Ascending aorta (tissue), 2 donors: ENCODE measurements around the gene CARD11. TPM values are rescaled to one million over a fixed set of nuclear protein-coding genes. Genes with fewer than 3 reads are reported as not detected.

ENCODE experiments used
- DNase-seq, 2 donors: peaks; one replicate each; pipeline ENCODE4 v3.0.0-alpha.2; 2019; ENCODE audit warnings: low spot score in 2 of 2
- H3K27ac ChIP-seq, 2 donors: fragments of 200-600 bp; sonication (generic); one replicate each; pipeline ENCODE4 v1.5.1; 2016 to 2017; ENCODE audit warnings: mild to moderate bottlenecking in 1 of 2
- H3K27me3 ChIP-seq: fragments of 200-600 bp; sonication (generic); one replicate; pipeline ENCODE4 v1.5.1; 2017
- H3K36me3 ChIP-seq, 2 donors: fragments of 200-600 bp; sonication (generic); one replicate each; pipeline ENCODE4 v1.5.1; 2016
- H3K4me1 ChIP-seq, 2 donors: fragments of 200-600 bp; sonication (generic); one replicate each; pipeline ENCODE4 v1.5.1; 2016 to 2017; ENCODE audit warnings: mild to moderate bottlenecking in 1 of 2
- H3K4me3 ChIP-seq, 2 donors: fragments of 200-600 bp; sonication (generic); one replicate each; pipeline ENCODE4 v1.5.1; 2016 to 2017; ENCODE audit warnings: mild to moderate bottlenecking in 1 of 2
- H3K9me3 ChIP-seq, 2 donors: fragments of 200-600 bp; sonication (generic); one replicate each; pipeline ENCODE4 v1.5.1; 2016
- CTCF ChIP-seq, 3 experiments: fragments of 200-600 bp in 2 of 3; fragments of 450-650 bp in 1 of 3; sonication (generic) in 2 of 3; IDR thresholded peaks; one replicate each; pipeline ENCODE4 v1.5.1; 2016 to 2019; ENCODE audit warnings: antibody characterized with exemption in 3 of 3, mild to moderate bottlenecking in 1 of 3, moderate library complexity in 1 of 3
- intact Hi-C: fragments of 100-400 bp; cut with DNase I; formaldehyde crosslinking; loops from one replicate; pipeline ENCODE4 v1.15.1; 2023
- total RNA-seq: library from RNA; depleted of rRNA; stranded (reverse); fragments of >200 nt; gene quantifications from one replicate; pipeline ENCODE4 v1.1.0, GENCODE V29; 2016

CARD11 gene
- total RNA-seq, 1 donor from 2014 or later = 0.64 TPM

DNA sequence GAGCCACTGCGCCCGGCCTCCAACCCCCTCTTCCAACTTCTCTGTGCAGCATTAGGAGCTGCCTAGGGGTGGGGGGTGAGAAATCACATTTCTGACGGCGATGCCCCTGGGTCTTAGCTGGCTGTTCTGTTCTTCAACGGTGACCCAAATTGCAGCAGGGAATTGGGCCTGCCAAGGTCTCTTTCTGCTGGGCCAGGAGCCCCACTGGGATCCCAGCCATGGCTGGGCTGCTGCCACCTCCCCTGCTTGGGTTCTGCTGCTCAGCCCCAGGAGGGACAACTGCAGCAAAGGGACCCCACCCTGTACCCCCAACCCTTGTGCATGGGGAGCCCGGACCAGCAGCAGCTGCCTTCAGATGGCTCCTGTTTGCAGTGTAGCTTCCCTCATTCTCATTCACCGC lies 155.9 kb downstream of the CARD11 start:
- intact Hi-C loops = loop anchor here (5.0 kb wide), 2 partner anchors 269 to 1009 kb away; no protein-coding TSS in a partner anchor
- H3K36me3 ChIP-seq = no peaks in the 10 kb centered on the region
- no peak for TF ChIP-seq CTCF (IDR thresholded peaks at IDR 0.05)
- H3K9me3 ChIP-seq = no peaks in the 10 kb centered on the region
- H3K27me3 ChIP-seq = no peaks in the 10 kb centered on the region
- H3K27ac ChIP-seq = no peak overlapping the region
- no peak for DNase-seq
- H3K4me3 ChIP-seq = no peak overlapping the region
- H3K4me1 ChIP-seq = no peaks in the 10 kb centered on the region

DNA sequence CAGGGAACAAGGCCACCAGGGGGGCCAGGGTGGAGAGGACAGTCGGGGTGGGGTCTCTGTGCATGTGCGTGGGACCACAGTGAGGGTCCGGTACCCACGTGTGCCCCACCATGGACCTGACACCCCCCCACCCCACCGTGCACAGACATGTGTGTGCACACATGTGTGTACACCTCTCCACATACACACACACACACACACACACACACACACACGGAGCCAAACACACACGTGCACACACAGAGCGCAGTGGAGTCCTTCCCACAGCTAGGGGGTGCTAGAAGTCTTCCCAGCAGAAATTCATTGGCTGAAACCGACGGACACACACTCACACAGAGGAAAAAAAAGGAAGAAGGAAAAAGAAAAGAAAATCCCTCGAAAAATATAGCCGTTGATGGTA lies 156.8 kb downstream of the CARD11 start:
- TF ChIP-seq CTCF (IDR thresholded peaks at IDR 0.05) = peak; percentile 67 to 80 (median 78)
- Histone ChIP-seq H3K27me3 (no peaks in the 10 kb centered on the region), H3K27ac (no peak overlapping the region), H3K9me3 (no peaks in the 10 kb centered on the region), H3K36me3 (no peaks in the 10 kb centered on the region), H3K4me3 (no peak overlapping the region), H3K4me1 (no peaks in the 10 kb centered on the region)
- DNase-seq = no peak
- intact Hi-C loops = loop anchor here (5.0 kb wide), 2 partner anchors 270 to 1010 kb away; no protein-coding TSS in a partner anchor

- H3K36me3 ChIP-seq = no peaks in the 10 kb centered on the region
- no peak overlapping the region for H3K27ac ChIP-seq
- intact Hi-C loops = loop anchor here (5.0 kb wide), 2 partner anchors 271 to 1011 kb away; no protein-coding TSS in a partner anchor
- H3K4me1 ChIP-seq = no peaks in the 10 kb centered on the region
- H3K27me3 ChIP-seq = no peaks in the 10 kb centered on the region
- TF ChIP-seq CTCF (IDR thresholded peaks at IDR 0.05) = no peak
- DNase-seq = no peak
- no peaks in the 10 kb centered on the region for H3K9me3 ChIP-seq
- H3K4me3 ChIP-seq = no peak overlapping the region
Observed at GRCh38 chr7:2886391-2886790, 157.3 kb downstream of the CARD11 start.

- H3K27me3 ChIP-seq = no peaks in the 10 kb centered on the region
- no peak overlapping the region for H3K27ac ChIP-seq
- TF ChIP-seq CTCF (IDR thresholded peaks at IDR 0.05) = no peak
- no peaks in the 10 kb centered on the region for H3K9me3 ChIP-seq
- H3K4me3 ChIP-seq = no peak overlapping the region
- no peaks in the 10 kb centered on the region for H3K36me3 ChIP-seq
- intact Hi-C loops = no loop called here
- no peaks in the 10 kb centered on the region for H3K4me1 ChIP-seq
- DNase-seq = no peak
Observed at GRCh38 chr7:2884161-2884560, 159.5 kb downstream of the CARD11 start.

GRCh38 chr7:2883101-2883500 lies 160.6 kb downstream of the CARD11 start:
- no peak for TF ChIP-seq CTCF (IDR thresholded peaks at IDR 0.05)
- Histone ChIP-seq H3K27me3 (no peaks in the 10 kb centered on the region), H3K4me1 (no peaks in the 10 kb centered on the region), H3K36me3 (no peaks in the 10 kb centered on the region), H3K9me3 (no peaks in the 10 kb centered on the region), H3K4me3 (no peak overlapping the region), H3K27ac (no peak overlapping the region)
- intact Hi-C loops = no loop called here
- DNase-seq = no peak

DNA sequence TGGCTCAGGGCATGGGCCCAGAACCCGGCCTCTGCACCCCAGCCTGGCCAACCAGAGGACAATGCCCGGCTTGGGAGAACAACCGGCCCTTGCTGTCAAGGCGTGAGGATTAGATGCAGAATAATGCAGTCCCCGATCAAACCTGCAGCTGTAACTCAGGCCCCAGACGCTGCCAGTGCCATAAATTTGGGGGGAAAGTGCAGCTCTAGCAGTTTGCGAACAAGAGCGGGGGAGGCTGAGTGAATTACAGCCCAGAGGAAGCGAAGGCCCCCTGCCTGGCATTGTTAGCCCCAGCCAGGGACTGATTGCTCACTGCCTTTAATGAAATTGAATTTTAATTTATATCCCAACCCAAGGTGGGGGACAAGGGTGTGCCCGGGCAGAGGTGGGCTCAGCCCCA lies 161.6 kb downstream of the CARD11 start:
- Histone ChIP-seq H3K4me1 (no peaks in the 10 kb centered on the region), H3K4me3 (no peak overlapping the region), H3K36me3 (no peaks in the 10 kb centered on the region), H3K27ac (no peak overlapping the region), H3K27me3 (no peaks in the 10 kb centered on the region), H3K9me3 (no peaks in the 10 kb centered on the region)
- intact Hi-C loops = no loop called here
- DNase-seq = no peak
- TF ChIP-seq CTCF (IDR thresholded peaks at IDR 0.05) = no peak
